Loucy (cell line): ENCODE measurements around the gene USP25.

Source experiments
- H2AFZ ChIP-seq: fragments of 200-600 bp; sonication (generic); 2 replicates; pipeline ENCODE4 v1.6.0; 2016; ENCODE audit warnings: antibody characterized with exemption, mild to moderate bottlenecking, low read length, moderate library complexity
- H3F3A ChIP-seq: fragments of 200-600 bp; 2 replicates; pipeline ENCODE4 v1.6.0; 2016; ENCODE audit warnings: antibody characterized with exemption, low read depth, mild to moderate bottlenecking
- H3K27me3 ChIP-seq: fragments of 200-600 bp; sonication (generic); 2 replicates; pipeline ENCODE4 v1.6.1; 2014; ENCODE audit warnings: low read length, mild to moderate bottlenecking; ENCODE audit not compliant: insufficient read depth, poor library complexity, severe bottlenecking
- H3K36me3 ChIP-seq: fragments of 200-600 bp; sonication (generic); 2 replicates; pipeline ENCODE4 v1.6.1; 2016; ENCODE audit warnings: low read length; ENCODE audit not compliant: insufficient read depth
- H3K4me1 ChIP-seq: fragments of 200-600 bp; sonication (generic); 2 replicates; pipeline ENCODE4 v1.5.1; 2014; ENCODE audit warnings: low read length, mild to moderate bottlenecking; ENCODE audit not compliant: insufficient read depth, poor library complexity, severe bottlenecking
- H3K4me2 ChIP-seq: fragments of 200-600 bp; sonication (generic); 2 replicates; pipeline ENCODE4 v1.6.0; 2014; ENCODE audit warnings: antibody characterized with exemption, low read length, low read depth, mild to moderate bottlenecking; ENCODE audit not compliant: poor library complexity, severe bottlenecking
- H3K4me3 ChIP-seq: fragments of 200-600 bp; sonication (generic); 2 replicates; pipeline ENCODE4 v1.5.1; 2014; ENCODE audit warnings: low read length, mild to moderate bottlenecking, mixed read lengths; ENCODE audit not compliant: poor library complexity, severe bottlenecking
- H3K79me2 ChIP-seq: fragments of 200-600 bp; sonication (generic); 2 replicates; pipeline ENCODE4 v1.6.1; 2014; ENCODE audit warnings: low read length; ENCODE audit not compliant: insufficient read depth
- H3K9ac ChIP-seq: fragments of 200-600 bp; sonication (generic); 2 replicates; pipeline ENCODE4 v1.6.0; 2014; ENCODE audit warnings: mild to moderate bottlenecking, low read depth, low read length, moderate library complexity; ENCODE audit not compliant: poor library complexity, severe bottlenecking
- H3K9me2 ChIP-seq: fragments of 200-600 bp; sonication (generic); replicated peaks from 2 replicates; pipeline ENCODE4 v1.6.1; 2016; ENCODE audit warnings: low read depth, low read length, mixed read lengths
- H3K9me3 ChIP-seq: fragments of 200-600 bp; sonication (generic); 2 replicates; pipeline ENCODE4 v1.6.1; 2014; ENCODE audit warnings: mild to moderate bottlenecking, antibody characterized with exemption, low read length, low read depth; ENCODE audit not compliant: insufficient read depth
- H4K20me1 ChIP-seq: fragments of 200-600 bp; sonication (generic); 2 replicates; pipeline ENCODE4 v1.6.0; 2014; ENCODE audit warnings: antibody characterized with exemption, low read length, mild to moderate bottlenecking; ENCODE audit not compliant: insufficient read depth, poor library complexity, severe bottlenecking
- EZH2phosphoT487 ChIP-seq: fragments of 200-600 bp; IDR thresholded peaks from 2 replicates; pipeline ENCODE4 v1.6.1; 2018; ENCODE audit warnings: antibody characterized with exemption, mild to moderate bottlenecking, moderate library complexity, borderline replicate concordance
- TF ChIP-seq, protein P1 (sequence below): fragments of 200-600 bp; sonication (generic); conservative IDR thresholded peaks from 2 replicates; pipeline ENCODE4 v1.5.1; 2014; ENCODE audit warnings: mild to moderate bottlenecking, antibody characterized with exemption, low read length

The USP25 gene

DNA sequence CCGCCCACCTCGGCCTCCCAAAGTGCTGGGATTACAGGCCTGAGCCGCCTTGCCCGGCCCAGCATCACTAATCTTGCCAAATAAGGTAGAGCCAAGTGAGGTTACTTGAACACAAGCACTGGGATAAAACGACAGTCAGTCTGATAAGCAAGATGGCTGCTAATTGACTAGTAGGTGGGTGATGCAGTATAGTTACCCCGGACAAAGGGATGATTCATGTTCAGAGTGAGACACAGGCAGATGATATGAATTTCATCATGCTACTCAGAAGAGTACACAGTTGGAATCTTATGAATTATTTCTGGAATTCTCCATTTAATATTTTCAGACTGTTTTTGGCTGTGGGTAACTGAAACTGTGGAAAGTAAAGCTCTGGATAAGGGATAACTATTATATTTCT, 178.4 kb downstream of the USP25 start:
- Histone ChIP-seq H3K9me3 (no peaks in the 10 kb centered on the region), H3K9me2 (no peaks in the 10 kb centered on the region), H3K79me2 (no peaks in the 10 kb centered on the region), H3K9ac (no peak overlapping the region), H3F3A (no peaks in the 10 kb centered on the region), H3K4me2 (no peak overlapping the region), H2AFZ (no peak overlapping the region), H4K20me1 (no peaks in the 10 kb centered on the region), H3K4me1 (no peaks in the 10 kb centered on the region), H3K4me3 (no peak overlapping the region), H3K27me3 (no peaks in the 10 kb centered on the region), H3K36me3 (no peaks in the 10 kb centered on the region)
- TF ChIP-seq, protein P1, sequence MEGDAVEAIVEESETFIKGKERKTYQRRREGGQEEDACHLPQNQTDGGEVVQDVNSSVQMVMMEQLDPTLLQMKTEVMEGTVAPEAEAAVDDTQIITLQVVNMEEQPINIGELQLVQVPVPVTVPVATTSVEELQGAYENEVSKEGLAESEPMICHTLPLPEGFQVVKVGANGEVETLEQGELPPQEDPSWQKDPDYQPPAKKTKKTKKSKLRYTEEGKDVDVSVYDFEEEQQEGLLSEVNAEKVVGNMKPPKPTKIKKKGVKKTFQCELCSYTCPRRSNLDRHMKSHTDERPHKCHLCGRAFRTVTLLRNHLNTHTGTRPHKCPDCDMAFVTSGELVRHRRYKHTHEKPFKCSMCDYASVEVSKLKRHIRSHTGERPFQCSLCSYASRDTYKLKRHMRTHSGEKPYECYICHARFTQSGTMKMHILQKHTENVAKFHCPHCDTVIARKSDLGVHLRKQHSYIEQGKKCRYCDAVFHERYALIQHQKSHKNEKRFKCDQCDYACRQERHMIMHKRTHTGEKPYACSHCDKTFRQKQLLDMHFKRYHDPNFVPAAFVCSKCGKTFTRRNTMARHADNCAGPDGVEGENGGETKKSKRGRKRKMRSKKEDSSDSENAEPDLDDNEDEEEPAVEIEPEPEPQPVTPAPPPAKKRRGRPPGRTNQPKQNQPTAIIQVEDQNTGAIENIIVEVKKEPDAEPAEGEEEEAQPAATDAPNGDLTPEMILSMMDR = no peak
- no peak for TF ChIP-seq EZH2phosphoT487

GRCh38 chr21:15928196-15928595, 198.4 kb downstream of the USP25 start:
- no peaks in the 10 kb centered on the region for H3K9me2 ChIP-seq
- H3K36me3 ChIP-seq = no peaks in the 10 kb centered on the region
- H3K79me2 ChIP-seq = no peaks in the 10 kb centered on the region
- H3K4me1 ChIP-seq = no peaks in the 10 kb centered on the region
- H3K27me3 ChIP-seq = no peaks in the 10 kb centered on the region
- H3K9ac ChIP-seq = no peak overlapping the region
- no peak overlapping the region for H2AFZ ChIP-seq
- H3K4me3 ChIP-seq = no peak overlapping the region
- TF ChIP-seq, protein P1 = no peak
- no peak for TF ChIP-seq EZH2phosphoT487
- H3K4me2 ChIP-seq = no peak overlapping the region
- no peaks in the 10 kb centered on the region for H3F3A ChIP-seq
- no peaks in the 10 kb centered on the region for H3K9me3 ChIP-seq
- no peaks in the 10 kb centered on the region for H4K20me1 ChIP-seq

GRCh38 chr21:15928686-15929425, 199.1 kb downstream of the USP25 start:
- H3K4me1 ChIP-seq = no peaks in the 10 kb centered on the region
- no peak overlapping the region for H2AFZ ChIP-seq
- H3K79me2 ChIP-seq = no peaks in the 10 kb centered on the region
- H3K9ac ChIP-seq = no peak overlapping the region
- no peaks in the 10 kb centered on the region for H4K20me1 ChIP-seq
- no peak overlapping the region for H3K4me2 ChIP-seq
- H3K9me3 ChIP-seq = no peaks in the 10 kb centered on the region
- no peaks in the 10 kb centered on the region for H3K27me3 ChIP-seq
- H3K4me3 ChIP-seq = no peak overlapping the region
- TF ChIP-seq EZH2phosphoT487 = no peak
- TF ChIP-seq, protein P1 = no peak
- H3K9me2 ChIP-seq = no peaks in the 10 kb centered on the region
- no peaks in the 10 kb centered on the region for H3F3A ChIP-seq
- no peaks in the 10 kb centered on the region for H3K36me3 ChIP-seq
